Brain microvascular endothelial cell (primary cell): ENCODE data around the gene ALPG.
"Not testable (repeated sequence)": the region's sequence is repeated elsewhere in the genome, so short reads cannot be mapped to it uniquely, and the experiment has no call there.

Experiments used
- DNase-seq: peaks from one replicate; pipeline ENCODE4 v3.0.0-alpha.2; 2020
- H3K27ac ChIP-seq: fragments of 250-450 bp; sonication (Bioruptor Pico); 2 replicates; pipeline ENCODE4 v1.5.1; 2020; ENCODE audit warnings: mild to moderate bottlenecking, moderate library complexity
- H3K27me3 ChIP-seq: fragments of 250-450 bp; sonication (Bioruptor Pico); replicated peaks from 2 replicates; pipeline ENCODE4 v1.5.1; 2020; ENCODE audit warnings: mild to moderate bottlenecking
- H3K36me3 ChIP-seq: fragments of 250-450 bp; sonication (Bioruptor Pico); replicated peaks from 2 replicates; pipeline ENCODE4 v1.5.1; 2020; ENCODE audit warnings: mild to moderate bottlenecking
- H3K4me3 ChIP-seq: 2 replicates; pipeline ENCODE4 v1.5.1; 2011; ENCODE audit warnings: low read depth, mild to moderate bottlenecking, control low read depth, low read length, moderate library complexity
- in situ Hi-C: cut with HindIII; loops from 2 replicates; pipeline ENCODE4 v1.10.0; 2017; ENCODE audit warnings: low sequenced_read_pairs, low pct_ligation_motif_present
- TF ChIP-seq, protein P1 (sequence below): IDR thresholded peaks from 2 replicates; pipeline ENCODE4 v1.5.1; 2011; ENCODE audit warnings: low read depth, mild to moderate bottlenecking, moderate library complexity, low read length, control low read depth, inconsistent platforms; ENCODE audit errors: missing control alignments

Gene ALPG

DNA sequence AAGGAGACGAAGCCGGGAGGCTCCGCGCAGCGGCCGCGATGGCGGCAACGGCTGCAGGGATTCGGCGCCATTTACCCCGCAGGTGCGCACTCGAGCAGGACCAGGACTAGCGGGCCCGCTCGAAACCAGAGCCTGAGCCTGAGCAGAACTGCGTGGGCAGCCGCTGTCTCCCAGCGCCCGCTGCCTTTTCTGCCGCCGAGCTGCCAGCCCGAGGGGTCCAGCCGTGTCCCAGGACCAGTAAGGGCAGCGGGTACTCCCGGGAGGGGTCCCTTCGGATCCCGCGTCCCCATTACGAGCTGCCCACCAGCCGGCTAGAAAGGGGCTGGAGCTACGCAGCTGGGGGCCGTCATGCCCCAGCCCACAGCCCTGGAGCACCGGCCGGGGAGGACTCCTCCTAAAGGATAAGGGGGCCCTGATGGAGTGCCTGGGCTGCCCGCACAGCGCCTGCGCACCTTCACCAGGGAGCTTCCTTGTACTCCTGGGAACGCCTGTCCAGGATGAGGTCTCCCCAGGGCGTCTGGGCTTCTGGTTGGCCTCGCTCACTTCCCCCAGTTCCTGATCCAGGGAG, 18.2 kb upstream of the ALPG start:
- in situ Hi-C loops: no loop called here
- DNase-seq: no peak
- TF ChIP-seq, protein P1, sequence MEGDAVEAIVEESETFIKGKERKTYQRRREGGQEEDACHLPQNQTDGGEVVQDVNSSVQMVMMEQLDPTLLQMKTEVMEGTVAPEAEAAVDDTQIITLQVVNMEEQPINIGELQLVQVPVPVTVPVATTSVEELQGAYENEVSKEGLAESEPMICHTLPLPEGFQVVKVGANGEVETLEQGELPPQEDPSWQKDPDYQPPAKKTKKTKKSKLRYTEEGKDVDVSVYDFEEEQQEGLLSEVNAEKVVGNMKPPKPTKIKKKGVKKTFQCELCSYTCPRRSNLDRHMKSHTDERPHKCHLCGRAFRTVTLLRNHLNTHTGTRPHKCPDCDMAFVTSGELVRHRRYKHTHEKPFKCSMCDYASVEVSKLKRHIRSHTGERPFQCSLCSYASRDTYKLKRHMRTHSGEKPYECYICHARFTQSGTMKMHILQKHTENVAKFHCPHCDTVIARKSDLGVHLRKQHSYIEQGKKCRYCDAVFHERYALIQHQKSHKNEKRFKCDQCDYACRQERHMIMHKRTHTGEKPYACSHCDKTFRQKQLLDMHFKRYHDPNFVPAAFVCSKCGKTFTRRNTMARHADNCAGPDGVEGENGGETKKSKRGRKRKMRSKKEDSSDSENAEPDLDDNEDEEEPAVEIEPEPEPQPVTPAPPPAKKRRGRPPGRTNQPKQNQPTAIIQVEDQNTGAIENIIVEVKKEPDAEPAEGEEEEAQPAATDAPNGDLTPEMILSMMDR: no peak
- H3K27me3 ChIP-seq: peaks cover 4% of the 10 kb centered on the region
- no peak overlapping the region for H3K27ac ChIP-seq
- no peak overlapping the region for H3K4me3 ChIP-seq
- H3K36me3 ChIP-seq: no peaks in the 10 kb centered on the region

DNA sequence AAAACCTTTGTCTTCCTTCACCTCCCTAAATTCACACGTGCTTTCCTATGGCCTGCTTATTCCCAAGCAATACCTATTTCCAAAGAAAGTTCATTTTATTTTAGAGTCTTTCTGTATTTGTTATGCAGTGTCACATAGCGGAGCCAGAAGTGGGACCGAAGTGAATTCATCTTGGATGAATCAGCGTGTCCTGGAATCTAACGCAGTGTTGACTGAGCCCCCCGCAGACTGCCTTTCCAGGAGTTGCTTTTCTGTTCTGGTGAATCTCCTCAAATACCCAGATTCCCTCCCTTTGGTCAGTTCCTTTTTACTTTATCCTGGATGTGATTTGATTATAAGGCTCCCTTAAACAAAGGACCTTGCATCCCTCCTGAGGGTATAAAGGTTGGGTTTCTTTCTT, 17.3 kb upstream of the ALPG start:
- in situ Hi-C loops: no loop called here
- TF ChIP-seq, protein P1: no peak
- H3K27me3 ChIP-seq: peaks cover 2% of the 10 kb centered on the region
- no peak overlapping the region for H3K4me3 ChIP-seq
- peak overlapping the region; percentile 4 for H3K27ac ChIP-seq
- DNase-seq: peak; percentile 85
- no peaks in the 10 kb centered on the region for H3K36me3 ChIP-seq

DNA sequence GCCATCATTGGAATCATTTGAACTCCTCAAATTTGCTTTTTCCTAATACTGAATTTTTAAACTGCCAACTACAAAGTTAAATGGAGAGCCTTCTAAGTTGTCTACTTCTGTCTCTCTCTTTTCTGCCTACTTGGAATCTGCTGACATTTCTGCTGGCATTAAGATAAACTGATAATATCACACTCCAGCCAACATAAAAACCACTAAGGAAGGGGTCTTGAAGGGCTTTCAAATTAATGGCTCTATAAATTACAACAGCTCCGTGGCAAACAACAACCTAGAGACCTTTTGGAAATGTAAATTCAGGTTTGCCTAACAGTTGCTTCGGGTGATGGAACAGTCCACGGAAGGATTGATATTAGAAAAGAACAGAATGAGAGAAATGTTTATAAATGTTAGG, 16.0 kb upstream of the ALPG start:
- in situ Hi-C loops: no loop called here
- H3K27me3 ChIP-seq: peaks cover 2% of the 10 kb centered on the region

DNA sequence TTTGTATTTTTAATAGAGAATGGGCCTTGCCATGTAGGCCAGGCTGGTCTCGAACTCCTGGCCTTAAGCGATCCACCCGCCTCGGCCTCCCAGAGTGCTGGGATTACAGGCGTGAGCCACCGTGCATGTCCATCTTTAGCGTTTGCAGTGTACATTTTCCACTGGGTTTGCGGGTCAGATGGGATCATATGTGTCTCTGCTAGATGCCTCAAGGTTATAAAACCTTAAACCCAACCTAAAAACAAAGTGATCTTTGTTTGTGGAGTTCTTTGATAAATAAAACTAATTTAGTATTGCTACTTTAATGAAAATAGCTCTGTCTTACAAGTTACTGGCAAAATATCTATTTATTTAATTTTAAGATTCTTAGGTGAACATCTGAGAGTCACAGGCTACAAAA, 13.1 kb upstream of the ALPG start:
- Histone ChIP-seq H3K27ac (no peak overlapping the region), H3K27me3 (peaks cover 2% of the 10 kb centered on the region), H3K36me3 (no peaks in the 10 kb centered on the region), H3K4me3 (no peak overlapping the region)
- TF ChIP-seq, protein P1: no peak
- no peak for DNase-seq
- in situ Hi-C loops: no loop called here

More for the DNA sequence above, 16.0 kb upstream of the ALPG start:
- no peak overlapping the region for H3K4me3 ChIP-seq
- H3K27ac ChIP-seq: no peak overlapping the region
- DNase-seq: no peak
- TF ChIP-seq, protein P1: no peak
- no peaks in the 10 kb centered on the region for H3K36me3 ChIP-seq

DNA sequence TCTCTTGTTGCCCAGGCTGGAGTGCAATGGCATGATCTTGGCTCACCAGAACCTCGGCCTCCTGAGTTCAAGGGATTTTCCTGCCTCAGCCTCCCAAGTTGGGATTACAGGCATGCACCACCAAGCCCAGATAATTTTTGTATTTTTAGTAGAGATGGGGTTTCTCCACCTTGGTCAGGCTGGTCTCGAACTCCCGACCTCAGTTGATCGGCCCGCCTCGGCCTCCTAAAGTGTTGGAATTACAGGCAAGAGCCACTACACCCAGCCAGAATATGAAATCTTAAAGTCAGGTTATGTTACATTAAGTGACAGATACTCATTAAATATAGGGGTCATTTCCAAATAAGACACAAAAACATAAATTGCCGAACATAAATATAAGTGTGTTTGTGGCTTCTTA, 12.2 kb upstream of the ALPG start:
- DNase-seq, H3K36me3 ChIP-seq, H3K27me3 ChIP-seq, H3K4me3 ChIP-seq, H3K27ac ChIP-seq, in situ Hi-C loops: not testable (repeated sequence)

DNA sequence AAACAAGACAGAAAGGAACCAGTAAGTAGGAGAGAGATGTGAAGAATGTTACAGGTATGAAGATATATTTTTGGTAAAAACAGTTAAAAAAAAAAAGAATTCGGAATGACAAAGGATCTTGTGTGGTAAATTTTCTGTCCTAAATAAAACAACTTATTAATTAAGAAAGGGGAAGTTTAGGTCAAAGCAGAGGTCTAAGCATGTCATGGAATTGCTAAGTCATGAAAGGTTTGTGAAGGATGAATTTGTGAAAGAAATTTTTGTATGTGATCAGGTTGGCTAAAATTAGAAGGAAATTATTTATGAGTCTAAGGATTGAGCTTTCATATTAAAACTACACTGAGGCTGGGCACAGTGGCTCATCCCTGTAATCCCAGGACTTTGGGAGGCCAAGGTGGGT, 11.1 kb upstream of the ALPG start:
- peaks cover 2% of the 10 kb centered on the region for H3K27me3 ChIP-seq
- DNase-seq: no peak
- H3K4me3 ChIP-seq: no peak overlapping the region
- no peaks in the 10 kb centered on the region for H3K36me3 ChIP-seq
- TF ChIP-seq, protein P1: no peak
- in situ Hi-C loops: no loop called here
- no peak overlapping the region for H3K27ac ChIP-seq
